ENCODE measurements around the gene MAP3K15. TPM values are rescaled to one million over a fixed set of nuclear protein-coding genes. Genes with fewer than 3 reads are reported as not detected.

Gene MAP3K15
- total and polyA plus RNA-seq, 10 of the 15 experiments (the other 5 are each of a cell fraction or from before 2014, with no cell fraction given) = 0.03 to 0.16 TPM; not detected in 8

DNA sequence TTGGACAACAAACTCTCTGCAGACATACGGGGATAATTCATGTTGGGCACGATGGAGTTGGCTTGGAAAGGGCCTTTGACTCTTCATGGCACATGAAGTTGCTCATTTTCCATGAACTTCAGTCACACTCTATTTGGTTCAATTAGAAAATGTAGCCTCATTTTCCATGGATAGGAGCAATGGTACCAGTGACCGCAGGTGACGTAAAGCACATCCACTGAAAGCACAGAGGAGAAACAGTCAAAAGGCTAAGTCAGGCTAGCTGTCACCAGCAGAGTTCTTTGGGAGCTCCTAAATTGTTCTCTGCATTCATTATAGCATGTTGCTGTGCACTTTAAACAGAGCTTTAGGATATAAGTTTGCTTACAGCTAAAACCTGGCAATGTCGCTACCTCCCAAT is 39.9 kb upstream of the MAP3K15 start:
- H3K9ac ChIP-seq (ENCODE audit: control insufficient read depth, insufficient read depth, low read length) = no peak overlapping the region
- no peak for TF ChIP-seq SRF (IDR thresholded peaks at IDR 0.05; ENCODE audit: low read depth in 2 of 2, low read length in 2 of 2)
- TF ChIP-seq NFIC (IDR thresholded peaks at IDR 0.05; ENCODE audit: low read depth, low read length) = peak; percentile 9; the same call in 1 of the 2 replicates
- ATAC-seq (peak; percentile 29), DNase-seq (ENCODE audit: low read depth, low spot score) (no peak), FAIRE-seq (no peak)
- H4K20me1 ChIP-seq (ENCODE audit: control insufficient read depth, insufficient read depth) = no peaks in the 10 kb centered on the region
- WGBS (ENCODE audit: insufficient coverage, insufficient replicate concordance, low lambda C conversion rate, missing lambda C conversion rate) = 53% methylated on average over 5 of the region's 5 CpGs
- H3K27me3 ChIP-seq (replicated peaks in 1 of 2; ENCODE audit: control insufficient read depth in 2 of 2, insufficient read depth in 2 of 2, low read length in 1 of 2) = no peaks in the 10 kb centered on the region
- H3K4me3 ChIP-seq = no peak overlapping the region
- H3K4me2 ChIP-seq (ENCODE audit: control insufficient read depth, insufficient read depth) = no peak overlapping the region
- no peaks in the 10 kb centered on the region for H3K9me3 ChIP-seq (replicated peaks; ENCODE audit: control insufficient read depth, insufficient read depth, low read length)
- H3K27ac ChIP-seq (ENCODE audit: control insufficient read depth, insufficient read depth) = peak overlapping the region; percentile 50; the same call in 1 of the 2 replicates
- CTCF ChIA-PET = interaction anchor here (0.6 to 1.4 kb wide), 4 partner anchors 10 to 1204 kb away, joined by 3 to 4 read pairs (median 3); no protein-coding TSS in a partner anchor
- no peak overlapping the region for H2AFZ ChIP-seq (ENCODE audit: control insufficient read depth, low read depth, low read length)
- peaks cover 2 to 6% of the 10 kb centered on the region in 2 experiments for H3K36me3 ChIP-seq (ENCODE audit: control insufficient read depth in 2 of 2, insufficient read depth in 2 of 2, low read length in 1 of 2)
- RAD21 ChIA-PET (ENCODE audit: unreplicated experiment) = interaction anchor here (1.1 kb wide), 2 partner anchors 10 to 75 kb away, joined by 3 to 4 read pairs; no protein-coding TSS in a partner anchor
- intact Hi-C loops (cut with micrococcal nuclease; ENCODE audit: unreplicated experiment) (no loop called here), in situ Hi-C loops (cut with MboI) (no loop called here)
- H3K4me1 ChIP-seq (ENCODE audit: control insufficient read depth, insufficient read depth, low read length) = peaks cover 7% of the 10 kb centered on the region
- no TSS peak for BruUV-seq (replicated peaks)
- SMC1A ChIA-PET (ENCODE audit: uncharacterized antibody, unreplicated experiment) = interaction anchor here (1.1 to 2.8 kb wide), 4 partner anchors 9 to 173 kb away, joined by 3 to 8 read pairs (median 4); no protein-coding TSS in a partner anchor
- POLR2A ChIA-PET = interaction anchor here (0.5 kb wide), 1 partner anchor 35 kb away, joined by 4 read pairs; no protein-coding TSS in a partner anchor
- H3K79me2 ChIP-seq (ENCODE audit: control insufficient read depth, insufficient read depth, low read length) = no peaks in the 10 kb centered on the region

- ATAC-seq = peak; percentile 70
- no peak overlapping the region for H3K4me3 ChIP-seq
- in situ Hi-C loops (cut with MboI) = no loop called here
- FAIRE-seq = no peak
- intact Hi-C loops (cut with micrococcal nuclease; ENCODE audit: unreplicated experiment) = no loop called here
- SMC1A ChIA-PET (ENCODE audit: uncharacterized antibody, unreplicated experiment) = interaction anchor here (1.1 to 2.8 kb wide), 4 partner anchors 8 to 174 kb away, joined by 3 to 8 read pairs (median 4); no protein-coding TSS in a partner anchor
- H3K27me3 ChIP-seq (replicated peaks in 1 of 2; ENCODE audit: control insufficient read depth in 2 of 2, insufficient read depth in 2 of 2, low read length in 1 of 2) = no peaks in the 10 kb centered on the region
- no peaks in the 10 kb centered on the region for H4K20me1 ChIP-seq (ENCODE audit: control insufficient read depth, insufficient read depth)
- no peaks in the 10 kb centered on the region for H3K79me2 ChIP-seq (ENCODE audit: control insufficient read depth, insufficient read depth, low read length)
- no TSS peak for BruUV-seq (replicated peaks)
- POLR2A ChIA-PET = no interaction called here
- peak overlapping the region; percentile 8; the same call in 1 of the 2 replicates for H3K27ac ChIP-seq (ENCODE audit: control insufficient read depth, insufficient read depth)
- peak; percentile 38 for DNase-seq (ENCODE audit: low read depth, low spot score)
- RAD21 ChIA-PET (ENCODE audit: unreplicated experiment) = interaction anchor here (0.6 to 1.1 kb wide), 2 partner anchors 9 to 212 kb away, joined by 3 to 4 read pairs; no protein-coding TSS in a partner anchor
- CTCF ChIA-PET = interaction anchor here (0.6 to 1.4 kb wide), 3 partner anchors 57 to 1204 kb away, joined by 3 read pairs; no protein-coding TSS in a partner anchor
- peaks cover 7% of the 10 kb centered on the region for H3K4me1 ChIP-seq (ENCODE audit: control insufficient read depth, insufficient read depth, low read length)
- 11% methylated on average over 3 of the region's 3 CpGs for WGBS (ENCODE audit: insufficient coverage, insufficient replicate concordance, low lambda C conversion rate, missing lambda C conversion rate)
- no peaks in the 10 kb centered on the region for H3K9me3 ChIP-seq (replicated peaks; ENCODE audit: control insufficient read depth, insufficient read depth, low read length)
- peaks cover 2 to 6% of the 10 kb centered on the region in 2 experiments for H3K36me3 ChIP-seq (ENCODE audit: control insufficient read depth in 2 of 2, insufficient read depth in 2 of 2, low read length in 1 of 2)
- H2AFZ ChIP-seq (ENCODE audit: control insufficient read depth, low read depth, low read length) = no peak overlapping the region
- no peak overlapping the region for H3K9ac ChIP-seq (ENCODE audit: control insufficient read depth, insufficient read depth, low read length)
- H3K4me2 ChIP-seq (ENCODE audit: control insufficient read depth, insufficient read depth) = peak overlapping the region; percentile 20; the same call in 1 of the 2 replicates
- TF ChIP-seq FOXM1 (IDR thresholded peaks at IDR 0.05; ENCODE audit: low read depth, low read length) (peak; percentile 73; the same call in 1 of the 2 replicates), ZZZ3 (IDR thresholded peaks at IDR 0.05; ENCODE audit: control insufficient read depth, insufficient read length, low read depth) (no peak), PML (IDR thresholded peaks at IDR 0.05; ENCODE audit: low read length) (no peak), EED (IDR thresholded peaks at IDR 0.05; ENCODE audit: low read depth) (peak; percentile 69), POLR2AphosphoS2 (IDR thresholded peaks at IDR 0.05; ENCODE audit: low read depth, low read length) (no peak), POLR2AphosphoS5 (IDR thresholded peaks at IDR 0.05; ENCODE audit: low read length) (no peak), MEF2B (IDR thresholded peaks at IDR 0.05; ENCODE audit: partially characterized antibody, poor library complexity, severe bottlenecking) (no peak), ZNF384 (IDR thresholded peaks at IDR 0.05; ENCODE audit: borderline replicate concordance, low read depth, low read length) (no peak)
- TF ChIP-seq, protein P1, sequence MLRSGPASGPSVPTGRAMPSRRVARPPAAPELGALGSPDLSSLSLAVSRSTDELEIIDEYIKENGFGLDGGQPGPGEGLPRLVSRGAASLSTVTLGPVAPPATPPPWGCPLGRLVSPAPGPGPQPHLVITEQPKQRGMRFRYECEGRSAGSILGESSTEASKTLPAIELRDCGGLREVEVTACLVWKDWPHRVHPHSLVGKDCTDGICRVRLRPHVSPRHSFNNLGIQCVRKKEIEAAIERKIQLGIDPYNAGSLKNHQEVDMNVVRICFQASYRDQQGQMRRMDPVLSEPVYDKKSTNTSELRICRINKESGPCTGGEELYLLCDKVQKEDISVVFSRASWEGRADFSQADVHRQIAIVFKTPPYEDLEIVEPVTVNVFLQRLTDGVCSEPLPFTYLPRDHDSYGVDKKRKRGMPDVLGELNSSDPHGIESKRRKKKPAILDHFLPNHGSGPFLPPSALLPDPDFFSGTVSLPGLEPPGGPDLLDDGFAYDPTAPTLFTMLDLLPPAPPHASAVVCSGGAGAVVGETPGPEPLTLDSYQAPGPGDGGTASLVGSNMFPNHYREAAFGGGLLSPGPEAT (IDR thresholded peaks at IDR 0.05; ENCODE audit: low read depth) = peak; percentile 38; the same call in 1 of the 2 replicates
- TF ChIP-seq, protein P2, sequence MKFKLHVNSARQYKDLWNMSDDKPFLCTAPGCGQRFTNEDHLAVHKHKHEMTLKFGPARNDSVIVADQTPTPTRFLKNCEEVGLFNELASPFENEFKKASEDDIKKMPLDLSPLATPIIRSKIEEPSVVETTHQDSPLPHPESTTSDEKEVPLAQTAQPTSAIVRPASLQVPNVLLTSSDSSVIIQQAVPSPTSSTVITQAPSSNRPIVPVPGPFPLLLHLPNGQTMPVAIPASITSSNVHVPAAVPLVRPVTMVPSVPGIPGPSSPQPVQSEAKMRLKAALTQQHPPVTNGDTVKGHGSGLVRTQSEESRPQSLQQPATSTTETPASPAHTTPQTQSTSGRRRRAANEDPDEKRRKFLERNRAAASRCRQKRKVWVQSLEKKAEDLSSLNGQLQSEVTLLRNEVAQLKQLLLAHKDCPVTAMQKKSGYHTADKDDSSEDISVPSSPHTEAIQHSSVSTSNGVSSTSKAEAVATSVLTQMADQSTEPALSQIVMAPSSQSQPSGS (IDR thresholded peaks at IDR 0.05; ENCODE audit: low read length) = 0 out of 2 replicates have a peak, but pooled peaks have one; percentile 44
- TF ChIP-seq, protein P3, sequence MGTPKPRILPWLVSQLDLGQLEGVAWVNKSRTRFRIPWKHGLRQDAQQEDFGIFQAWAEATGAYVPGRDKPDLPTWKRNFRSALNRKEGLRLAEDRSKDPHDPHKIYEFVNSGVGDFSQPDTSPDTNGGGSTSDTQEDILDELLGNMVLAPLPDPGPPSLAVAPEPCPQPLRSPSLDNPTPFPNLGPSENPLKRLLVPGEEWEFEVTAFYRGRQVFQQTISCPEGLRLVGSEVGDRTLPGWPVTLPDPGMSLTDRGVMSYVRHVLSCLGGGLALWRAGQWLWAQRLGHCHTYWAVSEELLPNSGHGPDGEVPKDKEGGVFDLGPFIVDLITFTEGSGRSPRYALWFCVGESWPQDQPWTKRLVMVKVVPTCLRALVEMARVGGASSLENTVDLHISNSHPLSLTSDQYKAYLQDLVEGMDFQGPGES (IDR thresholded peaks at IDR 0.05) = no peak
Measured at GRCh38 chrX:19554786-19555185, 39.5 kb upstream of the MAP3K15 start.
